Transverse colon (tissue), 4 donors: ENCODE measurements around the gene SLC25A13. TPM values are rescaled to one million over a fixed set of nuclear protein-coding genes. Genes with fewer than 3 reads are reported as not detected.

Experiments used
- DNase-seq: peaks from one replicate; pipeline ENCODE4 v3.0.0-alpha.2; 2019
- H3K27ac ChIP-seq, 4 donors: fragments of 200-600 bp; sonication (generic); 2 replicates each; pipeline ENCODE4 v1.5.1; 2016 to 2018; ENCODE audit warnings: inconsistent platforms in 4 of 4
- H3K27me3 ChIP-seq: fragments of 200-600 bp; sonication (generic); 2 replicates; pipeline ENCODE4 v1.5.1; 2017; ENCODE audit warnings: inconsistent platforms
- H3K36me3 ChIP-seq, 4 donors: fragments of 200-600 bp; sonication (generic); 2 replicates each; pipeline ENCODE4 v1.5.1; 2017 to 2019; ENCODE audit warnings: inconsistent platforms in 4 of 4
- H3K4me1 ChIP-seq, 4 donors: fragments of 200-600 bp; sonication (generic); 2 replicates each; pipeline ENCODE4 v1.5.1; 2017 to 2020; ENCODE audit warnings: inconsistent platforms in 4 of 4
- H3K4me3 ChIP-seq, 4 donors: fragments of 200-600 bp; sonication (generic); 1 replicate in 1 of 4; 2 replicates in 3 of 4; pipeline versions ENCODE4 v1.5.1 to v1.6.1; 2017 to 2019; ENCODE audit warnings: inconsistent platforms in 4 of 4
- H3K9me3 ChIP-seq, 2 donors: fragments of 200-600 bp; sonication (generic); 2 replicates each; pipeline ENCODE4 v1.5.1; 2017 to 2019; ENCODE audit warnings: inconsistent platforms in 2 of 2
- CTCF ChIP-seq, 5 experiments: fragments of 200-600 bp in 3 of 5; fragments of 450-650 bp in 2 of 5; sonication (generic) in 3 of 5; IDR thresholded peaks; 1 replicate in 2 of 5; 2 replicates in 3 of 5; pipeline ENCODE4 v1.5.1; 2016 to 2017; ENCODE audit warnings: antibody characterized with exemption in 5 of 5, inconsistent platforms in 3 of 5, mild to moderate bottlenecking in 2 of 5, moderate library complexity in 1 of 5
- EP300 ChIP-seq: sonication (generic); formaldehyde crosslinking; IDR thresholded peaks from one replicate; pipeline ENCODE4 v1.6.1; 2017; ENCODE audit warnings: antibody characterized with exemption, low read depth
- POLR2A ChIP-seq: fragments of 450-650 bp; IDR thresholded peaks from one replicate; pipeline ENCODE4 v1.6.1; 2016; ENCODE audit warnings: antibody characterized with exemption, mild to moderate bottlenecking, moderate library complexity
- POLR2AphosphoS5 ChIP-seq, 3 donors: sonication (generic); formaldehyde crosslinking; IDR thresholded peaks; one replicate each; pipeline ENCODE4 v1.6.1; 2016; ENCODE audit warnings: antibody characterized with exemption in 3 of 3
- whole genome bisulfite sequencing, 2 donors: methylation state at CpG; one replicate each; pipeline ENCODE4 v1.1.5; 2018; ENCODE audit warnings: low coverage in 1 of 2; 5-methylcytosine and 5-hydroxymethylcytosine counted together
- in situ Hi-C, 4 donors: fragments of 200-750 bp; cut with MboI; loops; one replicate each; pipeline versions ENCODE4 v1.15.0 to v1.15.1; 2017; ENCODE audit warnings: low sequenced_read_pairs in 3 of 4, low pct_ligation_motif_present in 1 of 4, low pct_unique_long_range_greater_than_20kb in 1 of 4
- intact Hi-C: fragments of 100-400 bp; cut with DNase I; formaldehyde crosslinking; loops from one replicate; pipeline ENCODE4 v1.15.1; 2023; ENCODE audit warnings: low total_unique reads
- total RNA-seq, 4 donors: library from RNA; depleted of rRNA; stranded (reverse); fragments of >200 nt; gene quantifications; one replicate each; pipeline ENCODE4 v1.1.0, GENCODE V29; 2016

Gene SLC25A13
- total RNA-seq, 4 donors from 2014 or later: 7.8 to 68.9 (median 59.6) TPM

- Histone ChIP-seq H3K4me3 (no peak overlapping the region), H3K36me3 (no peaks in the 10 kb centered on the region), H3K9me3 (no peaks in the 10 kb centered on the region), H3K27me3 (no peaks in the 10 kb centered on the region), H3K4me1 (peaks cover 0 to 13% (median 3%) of the 10 kb centered on the region in 4 donors), H3K27ac (no peak overlapping the region)
- 94 to 97% methylated on average over 5 of the region's 5 CpGs for WGBS, 2 donors
- DNase-seq: no peak
- in situ Hi-C loops (no loop called here), intact Hi-C loops (no loop called here)
- TF ChIP-seq POLR2AphosphoS5 (IDR thresholded peaks at IDR 0.05) (no peak), CTCF (IDR thresholded peaks at IDR 0.05) (no peak), POLR2A (no peak), EP300 (no peak)
Measured at GRCh38 chr7:96221888-96222287, 100.0 kb downstream of the SLC25A13 start.

- no peak overlapping the region for H3K4me3 ChIP-seq
- no peaks in the 10 kb centered on the region for H3K36me3 ChIP-seq
- H3K27me3 ChIP-seq: no peaks in the 10 kb centered on the region
- WGBS, 2 donors: 85 to 100% methylated on average over 1 of the region's 1 CpG
- in situ Hi-C loops: no loop called here
- H3K9me3 ChIP-seq: peaks cover 0 to 4% of the 10 kb centered on the region in 2 donors
- H3K27ac ChIP-seq: no peak overlapping the region
- TF ChIP-seq EP300: no peak
- TF ChIP-seq POLR2A: no peak
- TF ChIP-seq POLR2AphosphoS5 (IDR thresholded peaks at IDR 0.05): peak in 1 of 3 donors; percentile 24
- no peak for TF ChIP-seq CTCF (IDR thresholded peaks at IDR 0.05)
- no peak for DNase-seq
- peaks cover 0 to 13% (median 3%) of the 10 kb centered on the region in 4 donors for H3K4me1 ChIP-seq
- intact Hi-C loops: no loop called here
Measured at GRCh38 chr7:96219378-96220130, 102.3 kb downstream of the SLC25A13 start.

- WGBS, 2 donors: 67 to 85% methylated on average over 3 to 4 of the region's 4 CpGs
- H3K4me1 ChIP-seq: peaks cover 0 to 13% (median 3%) of the 10 kb centered on the region in 4 donors
- no peak for DNase-seq
- no peaks in the 10 kb centered on the region for H3K27me3 ChIP-seq
- TF ChIP-seq CTCF (IDR thresholded peaks at IDR 0.05) (no peak), POLR2AphosphoS5 (IDR thresholded peaks at IDR 0.05) (no peak), EP300 (no peak), POLR2A (no peak)
- H3K36me3 ChIP-seq: no peaks in the 10 kb centered on the region
- H3K4me3 ChIP-seq: no peak overlapping the region
- in situ Hi-C loops (no loop called here), intact Hi-C loops (no loop called here)
- H3K9me3 ChIP-seq: peaks cover 0 to 4% of the 10 kb centered on the region in 2 donors
- H3K27ac ChIP-seq: no peak overlapping the region
Measured at GRCh38 chr7:96218664-96219243, 103.1 kb downstream of the SLC25A13 start.

DNA sequence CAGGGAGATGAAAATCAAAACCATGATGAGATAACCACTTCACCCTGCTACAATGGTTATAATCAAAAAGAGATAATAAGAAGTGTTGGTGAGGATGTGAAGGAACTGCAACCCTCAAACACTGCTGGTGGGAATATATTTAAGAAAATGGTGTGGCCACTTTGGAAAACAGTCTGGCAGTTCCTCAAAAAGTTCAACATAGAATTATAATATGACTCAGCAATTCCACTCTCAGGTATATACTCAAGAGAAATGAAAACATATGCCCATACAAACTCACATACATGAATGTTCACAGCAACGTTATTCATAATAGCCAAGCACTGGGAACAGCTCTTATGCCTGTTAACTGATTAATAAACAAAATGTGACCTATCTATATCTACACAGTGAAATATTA is 104.8 kb downstream of the SLC25A13 start:
- in situ Hi-C loops: no loop called here
- no peak for DNase-seq
- Histone ChIP-seq H3K9me3 (peaks cover 0 to 4% of the 10 kb centered on the region in 2 donors), H3K36me3 (no peaks in the 10 kb centered on the region), H3K27ac (no peak overlapping the region), H3K4me3 (no peak overlapping the region), H3K4me1 (peaks cover 0 to 13% (median 3%) of the 10 kb centered on the region in 4 donors), H3K27me3 (no peaks in the 10 kb centered on the region)
- 80 to 88% methylated on average over 1 of the region's 1 CpG for WGBS, 2 donors
- no peak for TF ChIP-seq CTCF (IDR thresholded peaks at IDR 0.05)
- intact Hi-C loops: no loop called here
